ENCODE measurements around the gene PEMT. TPM values are rescaled to one million over a fixed set of nuclear protein-coding genes. Genes with fewer than 3 reads are reported as not detected.

PEMT gene
- total RNA-seq, 2 experiments from 2014 or later = 51.7 to 53.2 TPM

- H3K4me1 Mint-ChIP-seq (ENCODE audit: low read depth) = peaks cover 53% of the 10 kb centered on the region
- peak; percentile 96 for DNase-seq
- POLR2A ChIA-PET = no interaction called here
- H3K4me3 Mint-ChIP-seq = peak within 1 kb of the TSS; percentile 93
- ATAC-seq = peak; percentile 98
- H3K27ac Mint-ChIP-seq = peak within 1 kb of the TSS; percentile 89
- intact Hi-C loops (cut with micrococcal nuclease) = no loop called here
- peaks cover 21% of the 10 kb centered on the region for H3K36me3 Mint-ChIP-seq (ENCODE audit: low read depth)
- TF ChIP-seq CTCF (IDR thresholded peaks at IDR 0.05) = no peak
- H3K9me3 Mint-ChIP-seq = no peaks in the 10 kb centered on the region
- peaks cover 2% of the 10 kb centered on the region for H3K27me3 Mint-ChIP-seq
- CTCF ChIA-PET = interaction anchor here (1.3 kb wide), 1 partner anchor 20 kb away, joined by 4 read pairs; the partner anchor contains the start of gene RASD1
Measured at GRCh38 chr17:17476865-17477467, 114.5 kb downstream of the PEMT start, which contains the start of gene MED9. Gene MED9, plus strand, starts transcription at chr17:17477000. Its CDS starts 42 bp downstream, at chr17:17477042.

- intact Hi-C loops (cut with micrococcal nuclease) = no loop called here
- ChIA-PET POLR2A (no interaction called here), CTCF (interaction anchor here (2.5 kb wide), 1 partner anchor 22 kb away, joined by 11 read pairs; the partner anchor contains the start of gene RASD1)
Measured at GRCh38 chr17:17474341-17474740, 117.2 kb downstream of the PEMT start.

GRCh38 chr17:17472333-17472920, 119.1 kb downstream of the PEMT start:
- no peak for TF ChIP-seq CTCF (IDR thresholded peaks at IDR 0.05)
- CTCF ChIA-PET = interaction anchor here (0.8 to 2.5 kb wide), 5 partner anchors 16 to 170 kb away, joined by 3 to 11 read pairs (median 5); partner anchors contain the start of gene RASD1
- POLR2A ChIA-PET = no interaction called here
- H3K27ac Mint-ChIP-seq = no peak overlapping the region
- H3K9me3 Mint-ChIP-seq = no peaks in the 10 kb centered on the region
- H3K4me1 Mint-ChIP-seq (ENCODE audit: low read depth) = peaks cover 14% of the 10 kb centered on the region
- no peak for ATAC-seq
- DNase-seq = no peak
- H3K27me3 Mint-ChIP-seq = peaks cover 2% of the 10 kb centered on the region
- intact Hi-C loops (cut with micrococcal nuclease) = no loop called here
- H3K36me3 Mint-ChIP-seq (ENCODE audit: low read depth) = peaks cover under 1% of the 10 kb centered on the region
- no peak overlapping the region for H3K4me3 Mint-ChIP-seq

More at GRCh38 chr17:17474341-17474740, 117.2 kb downstream of the PEMT start:
- peaks cover 29% of the 10 kb centered on the region for H3K4me1 Mint-ChIP-seq (ENCODE audit: low read depth)
- DNase-seq (no peak), ATAC-seq (no peak)
- H3K27me3 Mint-ChIP-seq = peaks cover 2% of the 10 kb centered on the region
- H3K9me3 Mint-ChIP-seq = no peaks in the 10 kb centered on the region
- no peak overlapping the region for H3K4me3 Mint-ChIP-seq
- H3K36me3 Mint-ChIP-seq (ENCODE audit: low read depth) = peaks cover 10% of the 10 kb centered on the region
- H3K27ac Mint-ChIP-seq = no peak overlapping the region
- no peak for TF ChIP-seq CTCF (IDR thresholded peaks at IDR 0.05)

- Mint-ChIP-seq H3K9me3 (no peaks in the 10 kb centered on the region), H3K27me3 (peaks cover 2% of the 10 kb centered on the region), H3K36me3 (ENCODE audit: low read depth) (no peaks in the 10 kb centered on the region), H3K4me1 (ENCODE audit: low read depth) (peaks cover 7% of the 10 kb centered on the region), H3K27ac (no peak overlapping the region), H3K4me3 (no peak overlapping the region)
- DNase-seq (no peak), ATAC-seq (no peak)
- no peak for TF ChIP-seq CTCF (IDR thresholded peaks at IDR 0.05)
- ChIA-PET CTCF (interaction anchor here (1.2 kb wide), 1 partner anchor 172 kb away, joined by 4 read pairs; no protein-coding TSS in a partner anchor), POLR2A (interaction anchor here (0.6 kb wide), 1 partner anchor 723 kb away, joined by 3 read pairs; no protein-coding TSS in a partner anchor)
- intact Hi-C loops (cut with micrococcal nuclease) = no loop called here
Measured at GRCh38 chr17:17469996-17470395, 121.5 kb downstream of the PEMT start.

GRCh38 chr17:17469358-17469757, 122.2 kb downstream of the PEMT start:
- no peak for ATAC-seq
- POLR2A ChIA-PET = no interaction called here
- no peaks in the 10 kb centered on the region for H3K36me3 Mint-ChIP-seq (ENCODE audit: low read depth)
- no peak for TF ChIP-seq CTCF (IDR thresholded peaks at IDR 0.05)
- no peak for DNase-seq
- no peaks in the 10 kb centered on the region for H3K9me3 Mint-ChIP-seq
- H3K4me1 Mint-ChIP-seq (ENCODE audit: low read depth) = peaks cover 7% of the 10 kb centered on the region
- no peak overlapping the region for H3K27ac Mint-ChIP-seq
- CTCF ChIA-PET = interaction anchor here (1.2 kb wide), 1 partner anchor 173 kb away, joined by 4 read pairs; no protein-coding TSS in a partner anchor
- no peak overlapping the region for H3K4me3 Mint-ChIP-seq
- intact Hi-C loops (cut with micrococcal nuclease) = no loop called here
- peaks cover 4% of the 10 kb centered on the region for H3K27me3 Mint-ChIP-seq
